H9 (cell line): ENCODE measurements around the gene FHIT. TPM values are rescaled to one million over a fixed set of nuclear protein-coding genes. Genes with fewer than 3 reads are reported as not detected.

Source experiments
- DNase-seq: peaks from one replicate; pipeline ENCODE4 v3.0.0-alpha.2; 2017
- H2AFZ ChIP-seq: one replicate; pipeline ENCODE4 v1.6.1; 2013; ENCODE audit warnings: mild to moderate bottlenecking, low read length, control low read depth, moderate library complexity
- H2AK5ac ChIP-seq: 2 replicates; pipeline ENCODE4 v1.6.1; 2013; ENCODE audit warnings: low read length, control low read depth, mixed read lengths; ENCODE audit not compliant: insufficient read length
- H2BK120ac ChIP-seq: one replicate; pipeline ENCODE4 v1.6.1; 2013; ENCODE audit warnings: low read depth, mild to moderate bottlenecking, low read length, control low read depth, inconsistent platforms; ENCODE audit not compliant: poor library complexity, severe bottlenecking
- H2BK12ac ChIP-seq: 2 replicates; pipeline ENCODE4 v1.6.1; 2013; ENCODE audit warnings: low read length, control low read depth, mixed read lengths, low read depth; ENCODE audit not compliant: insufficient read length
- H2BK15ac ChIP-seq: 2 replicates; pipeline ENCODE4 v1.6.1; 2013; ENCODE audit warnings: low read depth, low read length, control low read depth
- H2BK20ac ChIP-seq: one replicate; pipeline ENCODE4 v1.6.1; 2013; ENCODE audit warnings: low read depth, mild to moderate bottlenecking, low read length, control low read depth, inconsistent platforms; ENCODE audit not compliant: poor library complexity, severe bottlenecking
- H2BK5ac ChIP-seq: 2 replicates; pipeline ENCODE4 v1.6.1; 2013; ENCODE audit warnings: low read length, control low read depth, mixed read lengths; ENCODE audit not compliant: insufficient read length
- H3K14ac ChIP-seq: 2 replicates; pipeline ENCODE4 v1.6.1; 2013; ENCODE audit warnings: low read length, control low read depth; ENCODE audit not compliant: insufficient read depth
- H3K18ac ChIP-seq: 2 replicates; pipeline ENCODE4 v1.6.1; 2013; ENCODE audit warnings: low read depth, mild to moderate bottlenecking, mixed read lengths, low read length, control low read depth; ENCODE audit not compliant: insufficient read length
- H3K23ac ChIP-seq: 2 replicates; pipeline ENCODE4 v1.6.1; 2013; ENCODE audit warnings: low read length, control low read depth, mixed read lengths, low read depth; ENCODE audit not compliant: insufficient read length
- H3K23me2 ChIP-seq: 2 replicates; pipeline ENCODE4 v1.6.1; 2013; ENCODE audit warnings: low read depth, mild to moderate bottlenecking, mixed read lengths, low read length, control low read depth; ENCODE audit not compliant: insufficient read length, poor library complexity, severe bottlenecking
- H3K27ac ChIP-seq: 2 replicates; pipeline ENCODE4 v1.5.1; 2013; ENCODE audit warnings: low read length, control low read depth, mixed read lengths, low read depth; ENCODE audit not compliant: insufficient read length
- H3K27me3 ChIP-seq: 2 replicates; pipeline ENCODE4 v1.6.1; 2013; ENCODE audit warnings: low read length, control low read depth, inconsistent platforms; ENCODE audit not compliant: insufficient read depth
- H3K4ac ChIP-seq: 2 replicates; pipeline ENCODE4 v1.6.1; 2013; ENCODE audit warnings: low read depth, mild to moderate bottlenecking, control low read depth, inconsistent platforms, low read length, moderate library complexity
- H3K4me1 ChIP-seq: 2 replicates; pipeline ENCODE4 v1.6.1; 2013; ENCODE audit warnings: low read length, control low read depth, inconsistent platforms; ENCODE audit not compliant: insufficient read depth
- H3K4me2 ChIP-seq: 2 replicates; pipeline ENCODE4 v1.6.1; 2013; ENCODE audit warnings: low read length, control low read depth, mixed read lengths; ENCODE audit not compliant: insufficient read length, insufficient read depth
- H3K56ac ChIP-seq: 2 replicates; pipeline ENCODE4 v1.6.1; 2013; ENCODE audit warnings: low read depth, mild to moderate bottlenecking, mixed read lengths, low read length, control low read depth; ENCODE audit not compliant: insufficient read length
- H3K79me1 ChIP-seq: 2 replicates; pipeline ENCODE4 v1.6.1; 2013; ENCODE audit warnings: low read depth, mild to moderate bottlenecking, moderate library complexity, low read length, control low read depth, inconsistent platforms; ENCODE audit not compliant: insufficient read depth, poor library complexity, severe bottlenecking
- H3K79me2 ChIP-seq: 2 replicates; pipeline ENCODE4 v1.6.1; 2013; ENCODE audit warnings: low read length, control low read depth, inconsistent platforms; ENCODE audit not compliant: insufficient read depth
- H3K9ac ChIP-seq: 2 replicates; pipeline ENCODE4 v1.6.1; 2013; ENCODE audit warnings: low read length, control low read depth, mixed read lengths; ENCODE audit not compliant: insufficient read length; ENCODE audit errors: extremely low read depth
- H3K9me3 ChIP-seq: one replicate; pipeline ENCODE4 v1.6.1; 2013; ENCODE audit warnings: low read depth, low read length, inconsistent platforms; ENCODE audit not compliant: control insufficient read depth
- H3T11ph ChIP-seq: one replicate; pipeline ENCODE4 v1.6.1; 2013; ENCODE audit warnings: mild to moderate bottlenecking, low read length, control low read depth, inconsistent platforms
- H4K20me1 ChIP-seq: one replicate; pipeline ENCODE4 v1.6.1; 2013; ENCODE audit not compliant: control insufficient read depth, insufficient read length, insufficient read depth
- H4K5ac ChIP-seq: 2 replicates; pipeline ENCODE4 v1.6.1; 2013; ENCODE audit warnings: low read depth, mild to moderate bottlenecking, mixed read lengths, low read length, control low read depth; ENCODE audit not compliant: insufficient read length
- H4K8ac ChIP-seq: replicated peaks from 2 replicates; pipeline ENCODE4 v1.6.1; 2013; ENCODE audit warnings: low read length, control low read depth, mixed read lengths, low read depth; ENCODE audit not compliant: insufficient read length
- H4K91ac ChIP-seq: 2 replicates; pipeline ENCODE4 v1.6.1; 2013; ENCODE audit warnings: low read depth, mild to moderate bottlenecking, moderate library complexity, mixed read lengths, low read length, control low read depth; ENCODE audit not compliant: insufficient read length
- H3K27ac Mint-ChIP-seq, 3 experiments: 2 replicates in 2 of 3; 3 replicates in 1 of 3; pipeline ENCODE4 v1.8.0; 2020 to 2021; ENCODE audit warnings: mixed read lengths in 3 of 3, mild to moderate bottlenecking in 1 of 3, moderate library complexity in 1 of 3
- H3K27me3 Mint-ChIP-seq: 2 replicates; pipeline ENCODE4 v1.8.0; 2021; ENCODE audit warnings: low read depth, mild to moderate bottlenecking, moderate library complexity, mixed read lengths
- H3K36me3 Mint-ChIP-seq, 3 experiments: 2 replicates in 2 of 3; 3 replicates in 1 of 3; pipeline ENCODE4 v1.8.0; 2020 to 2021; ENCODE audit warnings: low read depth in 3 of 3, mixed read lengths in 3 of 3; ENCODE audit not compliant: insufficient read depth in 1 of 3
- H3K4me1 Mint-ChIP-seq, 2 experiments: 2 replicates each; pipeline ENCODE4 v1.8.0; 2020; ENCODE audit warnings: mixed read lengths in 2 of 2
- H3K4me3 Mint-ChIP-seq, 2 experiments: 2 replicates in 1 of 2; 3 replicates in 1 of 2; pipeline ENCODE4 v1.8.0; 2020 to 2021; ENCODE audit warnings: mild to moderate bottlenecking in 2 of 2, mixed read lengths in 2 of 2, moderate library complexity in 1 of 2
- H3K9me3 Mint-ChIP-seq, 2 experiments: 2 replicates in 1 of 2; 3 replicates in 1 of 2; pipeline ENCODE4 v1.8.0; 2020; ENCODE audit warnings: mild to moderate bottlenecking in 2 of 2, mixed read lengths in 2 of 2, moderate library complexity in 1 of 2
- WGBS: extraction: QIAGEN DNeasy Blood & Tissue Kit; methylation state at CpG from one replicate; pipeline ENCODE4 v1.1.7; 2013; ENCODE audit warnings: missing lambda C conversion rate, low lambda C conversion rate, mixed read lengths; ENCODE audit not compliant: insufficient read length; ENCODE audit errors: extremely low coverage; 5-methylcytosine and 5-hydroxymethylcytosine counted together
- total RNA-seq: library from RNA; stranded (reverse); gene quantifications from 2 replicates; pipeline ENCODE4 v1.2.1, GENCODE V29; 2021
- TF ChIP-seq, protein P1 (sequence below): fragments of 200-600 bp; sonication (generic); conservative IDR thresholded peaks from 3 replicates; pipeline ENCODE4 v1.8.0; 2021; ENCODE audit warnings: antibody characterized with exemption, mild to moderate bottlenecking

Gene FHIT
- total RNA-seq, 1 experiment from 2014 or later, result 3.0 TPM

DNA sequence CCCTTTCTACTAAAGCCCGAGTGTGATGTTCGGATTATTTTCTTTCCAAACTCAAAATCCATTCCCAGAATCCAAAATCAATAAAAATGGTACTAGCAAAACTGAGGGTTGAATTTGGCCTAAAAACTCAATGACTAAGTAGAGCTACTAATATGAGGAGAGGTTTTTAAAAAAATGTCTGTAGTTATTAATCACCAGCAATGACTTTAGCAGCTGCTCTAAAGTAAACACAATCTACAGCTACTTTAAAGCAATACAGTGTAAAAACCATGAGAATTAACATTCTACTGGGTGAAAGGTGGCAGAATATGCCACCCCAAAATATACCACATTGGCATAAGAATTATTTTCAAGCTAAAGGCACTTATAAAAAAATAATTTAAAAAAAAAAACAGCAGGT is 23.5 kb downstream of the FHIT start:
- Histone ChIP-seq H4K5ac (no peak overlapping the region), H3K27me3 (no peaks in the 10 kb centered on the region), H3K4me2 (no peak overlapping the region), H3K14ac (no peak overlapping the region), H3K79me1 (peaks cover 2% of the 10 kb centered on the region), H2AFZ (no peak overlapping the region), H2BK120ac (no peak overlapping the region), H4K91ac (no peak overlapping the region), H3K27ac (no peak overlapping the region), H4K8ac (no peak overlapping the region), H2BK12ac (no peak overlapping the region), H4K20me1 (no peaks in the 10 kb centered on the region), H3K9me3 (no peaks in the 10 kb centered on the region), H3K56ac (no peak overlapping the region), H3K79me2 (no peaks in the 10 kb centered on the region), H3K9ac (no peak overlapping the region), H2BK5ac (no peak overlapping the region), H2BK15ac (no peak overlapping the region), H3K4me1 (no peaks in the 10 kb centered on the region), H3K23ac (no peak overlapping the region), H3K4ac (no peak overlapping the region), H2BK20ac (no peak overlapping the region), H3K23me2 (no peaks in the 10 kb centered on the region), H2AK5ac (no peak overlapping the region), H3K18ac (no peak overlapping the region), H3T11ph (no peak overlapping the region)
- TF ChIP-seq, protein P1, sequence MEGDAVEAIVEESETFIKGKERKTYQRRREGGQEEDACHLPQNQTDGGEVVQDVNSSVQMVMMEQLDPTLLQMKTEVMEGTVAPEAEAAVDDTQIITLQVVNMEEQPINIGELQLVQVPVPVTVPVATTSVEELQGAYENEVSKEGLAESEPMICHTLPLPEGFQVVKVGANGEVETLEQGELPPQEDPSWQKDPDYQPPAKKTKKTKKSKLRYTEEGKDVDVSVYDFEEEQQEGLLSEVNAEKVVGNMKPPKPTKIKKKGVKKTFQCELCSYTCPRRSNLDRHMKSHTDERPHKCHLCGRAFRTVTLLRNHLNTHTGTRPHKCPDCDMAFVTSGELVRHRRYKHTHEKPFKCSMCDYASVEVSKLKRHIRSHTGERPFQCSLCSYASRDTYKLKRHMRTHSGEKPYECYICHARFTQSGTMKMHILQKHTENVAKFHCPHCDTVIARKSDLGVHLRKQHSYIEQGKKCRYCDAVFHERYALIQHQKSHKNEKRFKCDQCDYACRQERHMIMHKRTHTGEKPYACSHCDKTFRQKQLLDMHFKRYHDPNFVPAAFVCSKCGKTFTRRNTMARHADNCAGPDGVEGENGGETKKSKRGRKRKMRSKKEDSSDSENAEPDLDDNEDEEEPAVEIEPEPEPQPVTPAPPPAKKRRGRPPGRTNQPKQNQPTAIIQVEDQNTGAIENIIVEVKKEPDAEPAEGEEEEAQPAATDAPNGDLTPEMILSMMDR, result no peak
- no peaks in the 10 kb centered on the region for H3K9me3 Mint-ChIP-seq
- H3K4me3 Mint-ChIP-seq, result no peak overlapping the region
- no CpG with 5 or more reads among the region's 2 CpGs for WGBS
- H3K36me3 Mint-ChIP-seq, result no peaks in the 10 kb centered on the region; a peak in 1 of 7 replicates
- H3K27ac Mint-ChIP-seq, result no peak overlapping the region
- no peaks in the 10 kb centered on the region; a peak in 1 of 4 replicates for H3K4me1 Mint-ChIP-seq
- no peaks in the 10 kb centered on the region for H3K27me3 Mint-ChIP-seq
- DNase-seq, result no peak
